Body of pancreas (tissue), 4 donors: ENCODE data around the gene RASL12. TPM values are rescaled to one million over a fixed set of nuclear protein-coding genes. Genes with fewer than 3 reads are reported as not detected.

ENCODE experiments used
- ATAC-seq: fragments of 150-250 bp; one replicate; pipeline ENCODE4 v1.9.1; 2016
- DNase-seq, 4 donors: peaks; one replicate each; pipeline ENCODE4 v3.0.0-alpha.2; 2019
- H3K27ac ChIP-seq, 4 donors: fragments of 200-600 bp; sonication (generic); 1 replicate in 3 of 4; 2 replicates in 1 of 4; pipeline versions ENCODE4 v1.5.1 to v1.6.1; 2016 to 2019; ENCODE audit warnings: mild to moderate bottlenecking in 1 of 4, mixed read lengths in 1 of 4, moderate library complexity in 1 of 4
- H3K27me3 ChIP-seq, 2 donors: fragments of 200-600 bp; sonication (generic); one replicate each; pipeline ENCODE4 v1.6.0; 2016; ENCODE audit warnings: mild to moderate bottlenecking in 1 of 2
- H3K36me3 ChIP-seq, 2 donors: fragments of 200-600 bp; sonication (generic); replicated peaks in 1 of 2; 2 replicates each; pipeline ENCODE4 v1.5.1; 2016; ENCODE audit warnings: low read depth in 2 of 2; ENCODE audit not compliant: insufficient read depth in 1 of 2
- H3K4me1 ChIP-seq: fragments of 200-600 bp; sonication (generic); one replicate; pipeline ENCODE4 v1.6.0; 2016
- H3K4me3 ChIP-seq, 2 donors: fragments of 200-600 bp; sonication (generic); 1 replicate in 1 of 2; 2 replicates in 1 of 2; pipeline ENCODE4 v1.5.1; 2016 to 2019
- H3K9me3 ChIP-seq, 3 donors: fragments of 200-600 bp; sonication (generic); 1 replicate in 2 of 3; 2 replicates in 1 of 3; pipeline ENCODE4 v1.5.1; 2016
- CTCF ChIP-seq, 7 experiments: fragments of 450-650 bp in 4 of 7; fragments of 200-600 bp in 3 of 7; sonication (generic) in 3 of 7; IDR thresholded peaks; one replicate each; pipeline ENCODE4 v1.5.1; 2016 to 2019; ENCODE audit warnings: antibody characterized with exemption in 7 of 7
- POLR2A ChIP-seq, 3 donors: fragments of 450-650 bp; IDR thresholded peaks; one replicate each; pipeline ENCODE4 v1.6.1; 2016; ENCODE audit warnings: antibody characterized with exemption in 3 of 3, mild to moderate bottlenecking in 2 of 3
- WGBS, 2 donors: methylation state at CpG; one replicate each; pipeline ENCODE4 v1.1.5; 2017; 5-methylcytosine and 5-hydroxymethylcytosine counted together
- intact Hi-C: fragments of 100-400 bp; cut with DNase I; formaldehyde crosslinking; loops from one replicate; pipeline ENCODE4 v1.15.1; 2023
- total RNA-seq, 2 donors: library from RNA; depleted of rRNA; stranded (reverse); fragments of >200 nt; gene quantifications; one replicate each; pipeline ENCODE4 v1.1.0, GENCODE V29; 2016

Gene RASL12
- total RNA-seq, 2 donors from 2014 or later: 3.1 to 4.6 TPM

DNA sequence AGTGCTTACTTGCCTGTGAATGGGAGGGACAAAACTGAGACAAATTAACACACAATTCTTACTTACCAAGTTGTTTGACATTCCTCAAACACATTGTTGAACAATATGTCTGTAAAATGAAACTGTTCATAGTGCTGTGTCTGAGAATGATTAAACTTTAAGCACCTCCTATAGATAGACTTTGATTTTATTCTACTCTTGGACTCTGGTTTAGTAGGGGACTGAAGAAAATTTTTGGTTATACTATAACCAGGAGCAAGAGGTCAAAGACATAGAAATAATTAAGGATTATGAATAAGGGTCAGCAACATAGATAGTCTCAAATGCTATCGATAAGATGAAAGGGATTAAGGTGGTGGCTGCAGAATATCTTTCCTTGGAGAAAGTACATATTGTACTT, 30.5 kb downstream of the RASL12 start:
- intact Hi-C loops: no loop called here

DNA sequence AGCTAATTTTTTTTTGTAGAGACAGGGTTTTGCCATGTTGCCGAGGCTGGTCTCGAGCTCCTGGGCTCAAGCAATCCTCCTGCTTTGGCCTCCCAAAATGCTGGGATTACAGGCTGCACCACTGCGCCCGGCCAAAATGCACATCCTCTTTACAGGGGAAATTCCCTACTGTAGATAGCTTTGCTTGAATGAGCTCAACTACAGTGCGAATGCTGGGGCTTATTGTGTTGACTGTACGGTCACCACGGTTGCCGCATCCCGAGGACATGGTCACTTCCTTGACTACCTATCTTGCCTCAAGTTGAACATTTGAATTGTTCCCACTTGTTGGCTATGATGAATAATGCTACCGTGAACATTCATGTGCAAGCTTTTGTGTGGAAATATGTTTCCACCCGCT, 33.1 kb downstream of the RASL12 start:
- H3K36me3 ChIP-seq: no peaks in the 10 kb centered on the region
- no peaks in the 10 kb centered on the region for H3K27me3 ChIP-seq
- 83 to 92% methylated on average over 11 of the region's 11 CpGs for WGBS, 2 donors
- H3K9me3 ChIP-seq: no peaks in the 10 kb centered on the region
- no peak overlapping the region for H3K27ac ChIP-seq
- H3K4me1 ChIP-seq: peaks cover 11% of the 10 kb centered on the region
- DNase-seq: no peak
- no peak for ATAC-seq
- TF ChIP-seq POLR2A (IDR thresholded peaks at IDR 0.05): no peak
- TF ChIP-seq CTCF (IDR thresholded peaks at IDR 0.05): no peak
- intact Hi-C loops: no loop called here
- H3K4me3 ChIP-seq: no peak overlapping the region

More for the DNA sequence above, 30.5 kb downstream of the RASL12 start:
- no peak for TF ChIP-seq POLR2A (IDR thresholded peaks at IDR 0.05)
- no peak for TF ChIP-seq CTCF (IDR thresholded peaks at IDR 0.05)
- ATAC-seq (no peak), DNase-seq (no peak)
- Histone ChIP-seq H3K27me3 (no peaks in the 10 kb centered on the region), H3K4me1 (peaks cover 11% of the 10 kb centered on the region), H3K27ac (no peak overlapping the region), H3K4me3 (no peak overlapping the region), H3K9me3 (no peaks in the 10 kb centered on the region), H3K36me3 (no peaks in the 10 kb centered on the region)
- WGBS, 2 donors: 55 to 80% methylated on average over 1 of the region's 1 CpG

- H3K36me3 ChIP-seq: no peaks in the 10 kb centered on the region
- no peak overlapping the region for H3K4me3 ChIP-seq
- DNase-seq: no peak
- H3K27me3 ChIP-seq: no peaks in the 10 kb centered on the region
- peaks cover 12% of the 10 kb centered on the region for H3K4me1 ChIP-seq
- no peak for ATAC-seq
- no peak overlapping the region for H3K27ac ChIP-seq
- WGBS, 2 donors: 10 to 12% methylated on average over 4 of the region's 4 CpGs
- H3K9me3 ChIP-seq: no peaks in the 10 kb centered on the region
- TF ChIP-seq POLR2A (IDR thresholded peaks at IDR 0.05) (no peak), CTCF (IDR thresholded peaks at IDR 0.05) (peak in 4 of 7 experiments; percentile 27 to 37 (median 32))
- intact Hi-C loops: no loop called here
These were observed 34.0 kb downstream of the RASL12 start for GRCh38 chr15:65033659-65034269.

GRCh38 chr15:65032801-65033537, 34.8 kb downstream of the RASL12 start:
- peaks cover 20% of the 10 kb centered on the region for H3K4me1 ChIP-seq
- no peak overlapping the region for H3K27ac ChIP-seq
- H3K4me3 ChIP-seq: no peak overlapping the region
- TF ChIP-seq CTCF (IDR thresholded peaks at IDR 0.05) (peak; percentile 27 to 67 (median 61)), POLR2A (IDR thresholded peaks at IDR 0.05) (no peak)
- intact Hi-C loops: no loop called here
- DNase-seq (peak; percentile 54 to 71 (median 70)), ATAC-seq (peak; percentile 39)
- no peaks in the 10 kb centered on the region for H3K36me3 ChIP-seq
- 20 to 41% methylated on average over 7 to 13 of the region's 13 CpGs for WGBS, 2 donors
- no peaks in the 10 kb centered on the region for H3K9me3 ChIP-seq
- no peaks in the 10 kb centered on the region for H3K27me3 ChIP-seq
